Gastrocnemius medialis (tissue), 4 donors: ENCODE data around the gene ZNF740. TPM values are rescaled to one million over a fixed set of nuclear protein-coding genes. Genes with fewer than 3 reads are reported as not detected.
A peak's percentile ranks its signal among the peaks of the same experiment; 100 is the strongest.

ENCODE experiments used
- ATAC-seq, 2 donors: fragments of 150-250 bp; one replicate each; pipeline ENCODE4 v1.9.1; 2016
- DNase-seq, 2 donors: peaks; one replicate each; pipeline ENCODE4 v3.0.0-alpha.2; 2019
- H3K27ac ChIP-seq, 4 donors: fragments of 200-600 bp; sonication (generic); 1 replicate in 1 of 4; 2 replicates in 3 of 4; pipeline ENCODE4 v1.5.1; 2016 to 2018; ENCODE audit warnings: mild to moderate bottlenecking in 2 of 4, moderate library complexity in 1 of 4
- H3K27me3 ChIP-seq, 3 donors: fragments of 200-600 bp; sonication (generic) in 2 of 3; 1 replicate in 1 of 3; 2 replicates in 2 of 3; pipeline versions ENCODE4 v1.5.1 to v1.6.0; 2016 to 2019; ENCODE audit warnings: mild to moderate bottlenecking in 1 of 3, moderate library complexity in 1 of 3
- H3K36me3 ChIP-seq, 2 donors: fragments of 200-600 bp; sonication (generic) in 1 of 2; one replicate each; pipeline ENCODE4 v1.5.1; 2017 to 2018
- H3K4me1 ChIP-seq, 2 donors: fragments of 200-600 bp; sonication (generic) in 1 of 2; one replicate each; pipeline ENCODE4 v1.5.1; 2016 to 2017; ENCODE audit warnings: mild to moderate bottlenecking in 2 of 2
- H3K4me3 ChIP-seq, 4 donors: fragments of 200-600 bp; sonication (generic) in 3 of 4; 1 replicate in 1 of 4; 2 replicates in 3 of 4; pipeline ENCODE4 v1.5.1; 2016 to 2019; ENCODE audit warnings: mild to moderate bottlenecking in 2 of 4
- H3K9me3 ChIP-seq, 3 donors: fragments of 200-600 bp; sonication (generic) in 2 of 3; 1 replicate in 1 of 3; 2 replicates in 2 of 3; pipeline ENCODE4 v1.5.1; 2016 to 2019
- POLR2A ChIP-seq, 2 donors: fragments of 450-650 bp; IDR thresholded peaks; one replicate each; pipeline ENCODE4 v1.6.1; 2017; ENCODE audit warnings: antibody characterized with exemption in 2 of 2, mild to moderate bottlenecking in 2 of 2, moderate library complexity in 2 of 2
- in situ Hi-C, 4 donors: fragments of 200-750 bp; cut with MboI; loops; one replicate each; pipeline versions ENCODE4 v1.15.0 to v1.8.0; 2017; ENCODE audit warnings: low sequenced_read_pairs in 4 of 4
- intact Hi-C: fragments of 100-400 bp; cut with DNase I; formaldehyde crosslinking; loops from one replicate; pipeline ENCODE4 v1.15.1; 2023; ENCODE audit warnings: low total_unique reads
- total RNA-seq, 4 donors: library from RNA; depleted of rRNA; stranded (reverse); fragments of >200 nt; gene quantifications; one replicate each; pipeline versions ENCODE4 v1.1.0 to v1.2.3, GENCODE V29; 2016
- TF ChIP-seq, protein P1 (sequence below), 5 experiments: fragments of 450-650 bp in 3 of 5; fragments of 200-600 bp in 2 of 5; sonication (generic) in 2 of 5; IDR thresholded peaks in 4 of 5; conservative IDR thresholded peaks in 1 of 5; 1 replicate in 4 of 5; 2 replicates in 1 of 5; pipeline ENCODE4 v1.5.1; 2016 to 2019; ENCODE audit warnings: antibody characterized with exemption in 5 of 5, mild to moderate bottlenecking in 3 of 5, moderate library complexity in 3 of 5

ZNF740 gene
- total RNA-seq, 4 donors from 2014 or later: 4.1 to 7.4 (median 5.0) TPM

DNA sequence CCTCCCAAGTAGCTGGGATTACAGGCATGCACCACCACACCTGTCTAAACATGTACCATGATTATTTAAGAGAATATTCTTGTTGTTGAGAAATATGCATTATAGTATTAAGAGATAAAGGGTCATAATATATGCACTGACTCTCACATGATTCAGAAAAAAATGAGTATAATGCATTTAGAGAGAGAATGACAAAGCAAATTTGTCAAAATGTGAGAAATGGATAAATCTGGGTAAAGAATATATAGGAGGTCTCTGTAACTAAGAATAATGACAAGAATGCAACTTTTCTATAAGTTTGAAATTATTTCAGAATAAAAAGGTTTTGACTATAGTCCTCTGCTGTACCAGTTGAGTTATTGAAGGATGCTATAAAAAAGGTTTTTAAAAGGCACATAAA lies 28.1 kb upstream of the ZNF740 start:
- TF ChIP-seq POLR2A (IDR thresholded peaks at IDR 0.05): no peak
- TF ChIP-seq, protein P1, sequence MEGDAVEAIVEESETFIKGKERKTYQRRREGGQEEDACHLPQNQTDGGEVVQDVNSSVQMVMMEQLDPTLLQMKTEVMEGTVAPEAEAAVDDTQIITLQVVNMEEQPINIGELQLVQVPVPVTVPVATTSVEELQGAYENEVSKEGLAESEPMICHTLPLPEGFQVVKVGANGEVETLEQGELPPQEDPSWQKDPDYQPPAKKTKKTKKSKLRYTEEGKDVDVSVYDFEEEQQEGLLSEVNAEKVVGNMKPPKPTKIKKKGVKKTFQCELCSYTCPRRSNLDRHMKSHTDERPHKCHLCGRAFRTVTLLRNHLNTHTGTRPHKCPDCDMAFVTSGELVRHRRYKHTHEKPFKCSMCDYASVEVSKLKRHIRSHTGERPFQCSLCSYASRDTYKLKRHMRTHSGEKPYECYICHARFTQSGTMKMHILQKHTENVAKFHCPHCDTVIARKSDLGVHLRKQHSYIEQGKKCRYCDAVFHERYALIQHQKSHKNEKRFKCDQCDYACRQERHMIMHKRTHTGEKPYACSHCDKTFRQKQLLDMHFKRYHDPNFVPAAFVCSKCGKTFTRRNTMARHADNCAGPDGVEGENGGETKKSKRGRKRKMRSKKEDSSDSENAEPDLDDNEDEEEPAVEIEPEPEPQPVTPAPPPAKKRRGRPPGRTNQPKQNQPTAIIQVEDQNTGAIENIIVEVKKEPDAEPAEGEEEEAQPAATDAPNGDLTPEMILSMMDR (IDR thresholded peaks at IDR 0.05 in 4 of 5, conservative IDR thresholded peaks at IDR 0.05 in 1 of 5): no peak
- intact Hi-C loops: no loop called here
- in situ Hi-C loops: no loop called here
- no peaks in the 10 kb centered on the region for H3K27me3 ChIP-seq
- DNase-seq: no peak
- no peak for ATAC-seq
- no peaks in the 10 kb centered on the region for H3K9me3 ChIP-seq
- no peaks in the 10 kb centered on the region for H3K36me3 ChIP-seq
- no peak overlapping the region for H3K27ac ChIP-seq
- no peak overlapping the region for H3K4me3 ChIP-seq
- peaks cover 4 to 9% of the 10 kb centered on the region in 2 donors for H3K4me1 ChIP-seq

DNA sequence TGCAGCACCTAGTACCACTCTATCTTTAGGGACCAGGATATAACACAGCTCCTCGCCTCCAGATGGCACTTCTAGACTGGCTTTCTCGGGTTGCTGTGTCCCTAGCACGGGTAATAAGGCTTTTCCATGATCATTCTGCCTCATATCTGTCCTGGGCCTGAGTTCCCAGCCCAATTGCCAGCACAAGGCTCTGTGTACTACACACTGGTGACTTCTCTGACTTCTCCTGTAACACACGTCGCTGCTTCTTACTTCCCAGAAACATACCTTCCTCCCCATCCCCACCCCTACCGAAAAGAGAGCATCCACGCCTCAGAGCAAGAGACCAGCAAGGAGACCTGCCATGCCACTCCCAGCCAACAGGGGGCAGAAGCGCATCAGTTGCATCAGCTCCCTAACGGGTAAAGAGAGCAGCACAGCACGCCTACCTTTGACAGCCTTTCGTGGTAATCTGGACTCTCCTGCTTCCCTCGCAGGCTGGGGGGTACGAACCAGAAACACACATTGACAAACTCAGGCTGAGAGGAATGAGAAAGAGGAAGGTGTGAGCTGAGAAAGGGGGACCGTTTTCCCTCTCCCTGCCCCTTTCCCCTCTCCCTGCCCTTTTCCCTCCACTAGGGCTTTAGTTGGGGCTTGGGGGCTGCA lies 21.2 kb upstream of the ZNF740 start:
- intact Hi-C loops: loop anchor here (1.0 kb wide), 1 partner anchor 38 kb away; no protein-coding TSS in a partner anchor
- peak; percentile 45 to 91 for ATAC-seq

DNA sequence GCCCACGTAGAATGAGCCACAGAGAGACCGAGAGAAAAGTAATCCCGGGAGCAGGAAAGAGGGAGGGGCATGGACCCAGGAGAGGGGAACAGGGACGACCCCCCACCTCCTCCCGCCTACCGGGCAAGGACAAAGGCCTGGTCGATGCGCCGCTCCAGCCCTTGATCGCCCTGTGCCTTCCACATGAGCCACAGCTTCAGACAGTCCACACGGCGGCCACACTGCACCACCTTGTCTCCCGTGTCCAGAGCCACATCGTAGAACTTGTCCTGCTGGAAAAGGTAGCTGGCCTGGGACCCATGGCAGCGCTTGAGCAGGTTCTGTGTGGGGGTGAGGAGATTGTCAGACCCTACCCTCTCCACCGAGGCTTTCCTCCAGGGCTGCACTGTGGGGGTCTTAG lies 20.5 kb upstream of the ZNF740 start:
- peaks cover 0 to 8% of the 10 kb centered on the region in 2 donors for H3K36me3 ChIP-seq
- H3K4me3 ChIP-seq: no peak overlapping the region
- intact Hi-C loops (loop anchor here (1.0 kb wide), 1 partner anchor 37 kb away; no protein-coding TSS in a partner anchor), in situ Hi-C loops (no loop called here)
- TF ChIP-seq POLR2A (IDR thresholded peaks at IDR 0.05): no peak
- TF ChIP-seq, protein P1 (IDR thresholded peaks at IDR 0.05 in 4 of 5, conservative IDR thresholded peaks at IDR 0.05 in 1 of 5): no peak
- H3K27ac ChIP-seq: no peak overlapping the region
- DNase-seq (no peak), ATAC-seq (no peak)
- H3K27me3 ChIP-seq: no peaks in the 10 kb centered on the region
- peaks cover 4 to 9% of the 10 kb centered on the region in 2 donors for H3K4me1 ChIP-seq
- no peaks in the 10 kb centered on the region for H3K9me3 ChIP-seq

More for the DNA sequence above, 21.2 kb upstream of the ZNF740 start:
- Histone ChIP-seq H3K4me1 (peaks cover 4 to 9% of the 10 kb centered on the region in 2 donors), H3K27me3 (no peaks in the 10 kb centered on the region), H3K9me3 (no peaks in the 10 kb centered on the region), H3K4me3 (no peak overlapping the region), H3K36me3 (peaks cover 0 to 8% of the 10 kb centered on the region in 2 donors), H3K27ac (no peak overlapping the region)
- TF ChIP-seq, protein P1 (IDR thresholded peaks at IDR 0.05 in 4 of 5, conservative IDR thresholded peaks at IDR 0.05 in 1 of 5): peak; percentile 82 to 90 (median 85)
- no peak for TF ChIP-seq POLR2A (IDR thresholded peaks at IDR 0.05)
- in situ Hi-C loops: no loop called here
- DNase-seq: peak; percentile 32 to 67

DNA sequence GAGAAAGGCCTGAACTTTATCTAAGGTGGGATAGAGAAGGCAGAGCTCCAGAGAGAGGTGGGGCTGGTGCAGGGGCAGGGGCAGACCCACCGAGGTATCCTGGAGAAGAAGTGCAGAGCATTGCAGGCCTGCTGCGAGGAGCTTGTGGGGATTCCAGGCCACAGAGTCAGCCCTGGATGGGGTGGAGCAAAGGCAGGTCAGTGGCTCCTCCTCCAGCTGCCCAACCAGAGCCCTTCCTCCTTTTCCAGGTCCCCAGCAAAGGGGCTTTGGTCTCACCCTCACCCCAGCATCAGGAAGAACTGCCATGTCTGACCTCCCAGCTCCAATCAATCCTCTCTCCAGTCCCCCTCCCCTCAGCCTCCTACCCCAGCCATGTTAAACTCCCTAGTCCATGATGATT lies 19.8 kb upstream of the ZNF740 start:
- ATAC-seq (no peak), DNase-seq (no peak)
- no peaks in the 10 kb centered on the region for H3K27me3 ChIP-seq
- peaks cover 0 to 4% of the 10 kb centered on the region in 2 donors for H3K4me1 ChIP-seq
- TF ChIP-seq POLR2A (IDR thresholded peaks at IDR 0.05): no peak
- TF ChIP-seq, protein P1 (IDR thresholded peaks at IDR 0.05 in 4 of 5, conservative IDR thresholded peaks at IDR 0.05 in 1 of 5): no peak
- no peak overlapping the region for H3K4me3 ChIP-seq
- H3K36me3 ChIP-seq: peaks cover 0 to 8% of the 10 kb centered on the region in 2 donors
- intact Hi-C loops: no loop called here
- H3K27ac ChIP-seq: no peak overlapping the region
- in situ Hi-C loops: no loop called here
- no peaks in the 10 kb centered on the region for H3K9me3 ChIP-seq
